Panc1 (cell line): ENCODE data around the gene ERCC6L. TPM values are rescaled to one million over a fixed set of nuclear protein-coding genes. Genes with fewer than 3 reads are reported as not detected.
"Not testable (repeated sequence)": the region's sequence is repeated elsewhere in the genome, so short reads cannot be mapped to it uniquely, and the experiment has no call there.

Source experiments
- ATAC-seq: fragments of 200-7000 bp; cut with Tn5 transposase; 2 replicates; pipeline ENCODE4 v1.9.1; 2020; ENCODE audit warnings: mild to moderate bottlenecking, moderate library complexity
- BruUV-seq: library from RNA; stranded (reverse); fragments of 400-500 nt; replicated peaks from 2 replicates; lab custom pipeline; 2021; lab: Mats Ljungman, UMichigan
- CTCF ChIA-PET: fragments of 300-600 bp; sonication (Branson Sonifier 250); formaldehyde crosslinking; loops from one replicate; lab custom pipeline; 2022; ENCODE audit warnings: antibody characterized with exemption; lab: Charles Lee
- POLR2A ChIA-PET: fragments of 300-600 bp; sonication (Branson Sonifier 250); formaldehyde crosslinking; loops from one replicate; lab custom pipeline; 2022; ENCODE audit warnings: antibody characterized with exemption; lab: Charles Lee
- DNase-seq: peaks from one replicate; pipeline ENCODE4 v3.0.0-alpha.2; 2010; ENCODE audit warnings: low read depth, low spot score
- H3K27ac ChIP-seq: 2 replicates; pipeline ENCODE4 v1.5.1; 2011; ENCODE audit warnings: mild to moderate bottlenecking, low read length, inconsistent platforms
- H3K27me3 ChIP-seq: fragments of 200-500 bp; sonication (Bioruptor generic); 2 replicates; pipeline ENCODE4 v1.6.0; 2014; ENCODE audit warnings: low read length, inconsistent platforms; ENCODE audit not compliant: control insufficient read depth, insufficient read depth
- H3K36me3 ChIP-seq: fragments of 200-500 bp; sonication (Bioruptor generic); 2 replicates; pipeline ENCODE4 v1.5.1; 2014; ENCODE audit warnings: inconsistent platforms, mild to moderate bottlenecking, low read length, moderate library complexity; ENCODE audit not compliant: control insufficient read depth, insufficient read depth
- H3K4me1 ChIP-seq: 2 replicates; pipeline ENCODE4 v1.5.1; 2011; ENCODE audit warnings: inconsistent platforms, mild to moderate bottlenecking, low read length, moderate library complexity; ENCODE audit not compliant: control insufficient read depth, insufficient read depth
- H3K4me3 ChIP-seq, 2 experiments: 2 replicates each; pipeline ENCODE4 v1.5.1; 2011 to 2012; ENCODE audit warnings: low read depth in 2 of 2, low read length in 2 of 2, mild to moderate bottlenecking in 2 of 2, inconsistent platforms in 1 of 2, moderate library complexity in 1 of 2
- H3K9me3 ChIP-seq: fragments of 200-500 bp; sonication (Bioruptor generic); 2 replicates; pipeline ENCODE4 v1.5.1; 2014; ENCODE audit warnings: low read depth, mild to moderate bottlenecking, inconsistent platforms, low read length, moderate library complexity; ENCODE audit not compliant: control insufficient read depth, insufficient read depth
- CTCF ChIP-seq: fragments of 450-650 bp; IDR thresholded peaks from 2 replicates; pipeline ENCODE4 v1.5.1; 2017; ENCODE audit warnings: mild to moderate bottlenecking
- POLR2AphosphoS5 ChIP-seq: IDR thresholded peaks from 2 replicates; pipeline ENCODE4 v1.6.1; 2012; ENCODE audit warnings: mild to moderate bottlenecking, low read depth, low read length, moderate library complexity
- REST ChIP-seq, 2 experiments: IDR thresholded peaks; 2 replicates each; pipeline ENCODE4 v1.6.1; 2011 to 2012; ENCODE audit warnings: low read depth in 2 of 2, control low read depth in 1 of 2, low read length in 1 of 2, mild to moderate bottlenecking in 1 of 2, moderate library complexity in 1 of 2; ENCODE audit not compliant: insufficient read depth in 1 of 2
- SIN3A ChIP-seq: IDR thresholded peaks from 2 replicates; pipeline ENCODE4 v1.6.1; 2012; ENCODE audit warnings: low read depth, mild to moderate bottlenecking, low read length, moderate library complexity, borderline replicate concordance; ENCODE audit not compliant: insufficient read depth
- TCF7L2 ChIP-seq: IDR thresholded peaks from 2 replicates; pipeline ENCODE4 v1.6.1; 2011; ENCODE audit warnings: mild to moderate bottlenecking, low read depth, low read length, inconsistent platforms
- in situ Hi-C: cut with HindIII; loops from 2 replicates; pipeline ENCODE4 v1.10.0; 2016; ENCODE audit warnings: low sequenced_read_pairs, low pct_unique_long_range_greater_than_20kb
- intact Hi-C: fragments of 100-400 bp; cut with micrococcal nuclease; formaldehyde crosslinking; loops from one replicate; pipeline ENCODE4 v1.10.0; 2022; ENCODE audit not compliant: unreplicated experiment
- total RNA-seq: library from RNA; stranded (reverse); gene quantifications from one replicate; pipeline ENCODE4 v1.2.1, GENCODE V29; 2021; ENCODE audit not compliant: unreplicated experiment

Gene ERCC6L
- total RNA-seq, 1 experiment from 2014 or later = 17.3 TPM

- H3K27ac ChIP-seq = no peak overlapping the region
- H3K4me1 ChIP-seq = no peaks in the 10 kb centered on the region
- no TSS peak for BruUV-seq
- peaks cover 23% of the 10 kb centered on the region; the same call in 1 of the 2 replicates for H3K9me3 ChIP-seq
- in situ Hi-C loops (no loop called here), intact Hi-C loops (no loop called here)
- no peaks in the 10 kb centered on the region for H3K27me3 ChIP-seq
- ChIA-PET CTCF (no interaction called here), POLR2A (no interaction called here)
- no peak for ATAC-seq
- no peak for DNase-seq
- no peak overlapping the region for H3K4me3 ChIP-seq
- TF ChIP-seq CTCF = no peak
- TF ChIP-seq POLR2AphosphoS5 = no peak
- no peak for TF ChIP-seq SIN3A
- no peak for TF ChIP-seq TCF7L2
- TF ChIP-seq REST (IDR thresholded peaks at IDR 0.05; ENCODE audit: insufficient read depth in 1 of 2, low read depth in 2 of 2, low read length in 1 of 2) = no peak
- H3K36me3 ChIP-seq = peaks cover 2% of the 10 kb centered on the region; the same call in 1 of the 2 replicates
These were observed 8.5 kb downstream of the ERCC6L start for GRCh38 chrX:72230290-72230689.

GRCh38 chrX:72220375-72220774 lies 18.5 kb downstream of the ERCC6L start:
- ATAC-seq, H3K4me3 ChIP-seq: not testable (repeated sequence)

GRCh38 chrX:72216973-72217372 lies 21.9 kb downstream of the ERCC6L start:
- Histone ChIP-seq H3K4me1 (no peaks in the 10 kb centered on the region), H3K9me3 (no peaks in the 10 kb centered on the region), H3K4me3 (no peak overlapping the region), H3K36me3 (no peaks in the 10 kb centered on the region), H3K27ac (no peak overlapping the region), H3K27me3 (no peaks in the 10 kb centered on the region)
- ATAC-seq (no peak), DNase-seq (no peak)
- in situ Hi-C loops (no loop called here), intact Hi-C loops (no loop called here)
- CTCF ChIA-PET = no interaction called here
- POLR2A ChIA-PET = no interaction called here
- BruUV-seq = no TSS peak
- TF ChIP-seq POLR2AphosphoS5 (no peak), CTCF (no peak)

More at GRCh38 chrX:72220375-72220774, 18.5 kb downstream of the ERCC6L start:
- BruUV-seq, in situ Hi-C loops, H3K4me1 ChIP-seq, DNase-seq, H3K36me3 ChIP-seq, H3K27ac ChIP-seq, CTCF ChIA-PET, H3K27me3 ChIP-seq, intact Hi-C loops, H3K9me3 ChIP-seq, POLR2A ChIA-PET: not testable (repeated sequence)
